ENCODE results near the gene GOLT1B.
"Not testable (repeated sequence)": the region's sequence is repeated elsewhere in the genome, so short reads cannot be mapped to it uniquely, and the experiment has no call there.

Gene GOLT1B, protein sequence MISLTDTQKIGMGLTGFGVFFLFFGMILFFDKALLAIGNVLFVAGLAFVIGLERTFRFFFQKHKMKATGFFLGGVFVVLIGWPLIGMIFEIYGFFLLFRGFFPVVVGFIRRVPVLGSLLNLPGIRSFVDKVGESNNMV

DNA sequence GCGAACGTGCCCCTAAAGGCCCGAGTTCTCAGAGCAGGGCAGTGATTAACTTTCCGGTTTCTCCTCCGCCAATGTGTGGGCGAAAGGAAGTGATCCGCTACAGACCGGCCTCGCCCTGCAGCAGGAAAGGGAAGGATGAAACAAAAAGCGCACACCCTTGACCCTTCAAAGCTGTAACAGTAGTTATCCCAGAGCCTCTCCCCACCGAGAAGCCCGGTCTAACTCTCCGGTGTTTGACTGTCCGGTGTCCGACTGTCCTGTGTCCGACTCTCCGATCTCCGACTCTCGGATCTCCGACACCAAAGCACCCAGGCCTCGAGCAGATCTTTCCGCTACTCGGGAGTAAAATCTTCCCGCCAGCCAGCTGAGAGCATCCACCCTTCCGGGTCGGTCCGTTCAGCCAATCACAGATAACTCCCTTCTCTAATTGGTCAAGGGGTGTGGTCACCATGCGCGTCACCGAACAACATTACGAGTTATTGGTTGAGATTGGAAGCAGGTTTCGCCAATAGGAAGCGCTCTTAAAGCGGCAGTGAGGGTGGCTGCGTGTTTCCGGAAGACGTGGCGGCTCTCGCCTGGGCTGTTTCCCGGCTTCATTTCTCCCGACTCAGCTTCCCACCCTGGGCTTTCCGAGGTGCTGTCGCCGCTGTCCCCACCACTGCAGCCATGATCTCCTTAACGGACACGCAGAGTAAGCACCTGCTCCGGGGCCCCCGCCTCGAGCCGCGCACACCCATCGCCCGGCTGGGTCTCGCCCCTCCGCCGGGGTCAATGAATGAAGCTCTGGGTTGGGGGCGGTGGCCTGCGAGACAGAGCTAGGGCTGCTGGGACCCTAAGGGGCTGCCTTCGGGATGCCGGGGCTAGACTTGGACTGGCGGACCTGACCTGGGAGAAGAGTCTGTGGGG, at the start of gene GOLT1B, which contains the start of gene RECQL:
Gene GOLT1B (plus strand): TSS at position 532 of the 906 bp plus-strand sequence. CDS start 135 bp downstream, at position 667.
Gene RECQL (minus strand): TSS at position 378 of the 906 bp plus-strand sequence. CDS start 2,065 bp downstream, outside the sequence.
- peak; percentile 80 for DNase-seq

DNA sequence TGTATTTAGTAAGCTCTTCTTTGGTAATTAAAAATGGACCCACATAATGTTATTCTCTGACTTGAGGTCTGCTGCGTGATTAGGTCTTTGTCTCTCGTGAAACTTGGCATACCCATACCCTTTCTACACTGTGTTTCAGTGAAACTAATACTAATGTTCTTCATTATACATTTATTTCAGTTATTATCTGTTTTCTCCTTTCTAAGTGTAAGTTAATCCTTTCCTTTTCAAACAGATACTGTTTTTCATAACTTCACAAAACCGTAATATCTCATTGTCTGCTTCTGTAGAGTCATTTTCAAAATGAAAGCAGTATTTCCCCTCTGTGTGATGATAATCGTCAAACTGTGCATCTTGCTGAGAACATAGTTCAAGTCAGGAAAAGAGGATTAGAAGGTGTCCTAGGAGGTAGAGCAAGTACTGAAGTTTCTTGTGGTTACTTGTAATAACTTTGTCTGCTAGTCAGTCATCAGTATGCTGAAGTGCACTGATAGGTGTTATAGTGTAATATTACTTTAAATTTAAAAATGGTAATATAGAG, 48.2 kb upstream of the GOLT1B start:
- DNase-seq, result no peak

DNA sequence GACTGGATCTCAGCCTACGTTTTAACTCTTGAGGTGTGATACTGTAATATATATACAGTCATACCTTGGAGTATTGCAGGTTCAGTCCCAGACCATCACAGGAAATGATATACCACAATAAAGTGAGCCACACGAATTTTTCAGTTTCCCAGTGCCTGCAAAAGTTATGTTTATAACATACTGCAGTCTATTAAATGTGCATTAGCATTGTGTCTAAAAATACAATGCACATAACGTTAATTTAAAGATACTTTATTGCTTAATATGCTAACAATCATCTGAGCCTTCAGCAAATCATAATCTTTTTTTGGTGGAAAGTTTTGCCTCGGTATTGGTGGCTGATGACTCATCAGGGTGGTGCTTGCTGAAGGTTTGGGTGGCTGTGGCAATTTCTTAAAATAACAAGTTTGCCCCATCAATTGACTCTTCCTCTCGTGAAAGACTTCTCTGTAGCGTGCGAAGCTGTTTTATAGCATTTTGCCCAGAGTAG, 45.3 kb upstream of the GOLT1B start:
- DNase-seq, result no peak

DNA sequence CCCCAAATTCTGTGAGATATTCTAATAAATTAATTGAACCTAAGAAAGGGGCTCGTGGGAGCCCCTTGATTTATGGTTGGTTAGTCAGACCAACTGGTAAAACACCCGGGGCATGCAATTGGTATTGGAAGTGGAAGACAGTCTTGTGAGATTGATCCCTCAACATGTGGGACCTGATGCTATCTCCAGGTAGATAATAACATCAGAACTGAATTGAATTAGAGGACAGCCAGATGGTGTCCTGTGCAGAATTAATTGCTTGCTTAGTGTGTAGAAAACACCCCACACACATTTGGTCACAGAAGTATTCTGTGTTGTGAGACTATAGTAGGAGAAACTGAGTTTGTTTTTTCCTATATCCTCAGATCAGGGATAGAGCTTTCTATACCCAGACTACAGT, 42.1 kb upstream of the GOLT1B start:
- no peak for DNase-seq

- DNase-seq, result not testable (repeated sequence)
These were observed 34.3 kb upstream of the GOLT1B start for GRCh38 chr12:21467334-21467733.

- DNase-seq, result no peak
These were observed 30.3 kb upstream of the GOLT1B start for GRCh38 chr12:21471294-21471693.

DNA sequence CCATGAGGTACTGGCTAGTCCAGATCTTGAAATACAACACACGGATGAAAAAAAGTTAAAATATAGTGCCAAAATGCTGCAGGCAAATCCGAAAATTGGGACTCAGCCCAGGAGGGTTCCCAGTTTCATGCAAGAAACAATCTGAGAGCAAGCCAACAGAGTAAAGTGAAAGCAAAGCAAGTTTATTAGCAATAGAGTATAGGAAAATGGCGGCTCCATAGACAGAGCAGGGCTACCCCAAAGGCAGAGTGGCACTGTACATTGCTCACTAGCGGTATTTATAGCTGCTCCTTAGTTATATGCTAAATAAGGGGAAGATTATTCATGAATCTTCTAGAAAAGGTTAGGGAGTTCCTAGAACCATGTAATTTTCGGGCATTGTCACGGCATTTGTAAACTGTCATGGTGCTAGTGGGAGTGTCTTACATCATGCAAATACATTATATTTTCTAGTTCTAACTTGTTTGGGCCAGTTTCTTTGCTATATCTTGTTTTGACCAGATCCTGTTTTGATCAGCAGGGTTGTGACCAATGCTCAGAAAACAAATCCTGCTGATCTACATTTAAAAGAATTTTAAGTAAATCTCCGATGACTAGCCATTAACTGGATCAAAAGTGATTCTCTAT, 29.3 kb upstream of the GOLT1B start:
- no peak for DNase-seq

GRCh38 chr12:21475552-21475951, 26.0 kb upstream of the GOLT1B start:
- no peak for DNase-seq

DNA sequence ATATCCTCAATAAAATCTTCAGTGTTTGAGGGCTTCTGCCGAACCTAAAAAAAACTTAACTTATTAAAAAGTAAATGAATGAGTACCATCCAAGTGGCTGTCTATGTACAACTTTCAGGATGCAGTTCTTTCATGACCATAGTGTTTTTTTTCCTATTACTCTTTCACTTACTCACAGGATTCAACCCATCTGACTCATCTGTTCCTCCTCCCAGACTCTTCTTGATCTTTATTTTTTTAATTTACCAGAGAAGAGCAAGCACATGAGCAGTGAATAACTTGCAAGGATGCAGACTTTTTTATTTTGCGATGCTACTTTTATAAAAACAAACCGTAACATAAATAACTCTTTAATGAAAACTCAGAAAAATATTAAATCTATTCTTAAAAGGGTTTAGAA, 24.6 kb upstream of the GOLT1B start:
- DNase-seq, result no peak

GRCh38 chr12:21478756-21479455, 22.7 kb upstream of the GOLT1B start:
- peak; percentile 2 for DNase-seq

DNA sequence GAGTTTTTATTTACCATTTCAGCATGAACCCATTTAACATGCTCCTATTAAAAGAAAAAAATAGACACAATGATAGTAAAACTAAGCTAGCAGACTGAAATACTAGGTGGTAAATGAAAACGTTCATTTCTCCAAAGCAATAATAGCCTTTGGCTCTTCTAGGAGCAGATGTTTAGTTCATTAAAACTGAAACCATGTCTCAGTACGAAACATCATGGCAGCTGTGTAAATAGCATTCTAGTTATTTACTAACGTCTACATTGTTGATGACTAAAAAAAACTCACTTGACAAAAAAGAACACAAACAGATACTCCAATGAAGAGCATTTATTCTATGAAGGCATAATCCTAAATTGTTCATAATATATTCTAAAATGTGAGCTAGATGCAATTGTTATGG, 18.1 kb upstream of the GOLT1B start:
- DNase-seq, result no peak

GRCh38 chr12:21485998-21486397, 15.6 kb upstream of the GOLT1B start:
- no peak for DNase-seq

DNA sequence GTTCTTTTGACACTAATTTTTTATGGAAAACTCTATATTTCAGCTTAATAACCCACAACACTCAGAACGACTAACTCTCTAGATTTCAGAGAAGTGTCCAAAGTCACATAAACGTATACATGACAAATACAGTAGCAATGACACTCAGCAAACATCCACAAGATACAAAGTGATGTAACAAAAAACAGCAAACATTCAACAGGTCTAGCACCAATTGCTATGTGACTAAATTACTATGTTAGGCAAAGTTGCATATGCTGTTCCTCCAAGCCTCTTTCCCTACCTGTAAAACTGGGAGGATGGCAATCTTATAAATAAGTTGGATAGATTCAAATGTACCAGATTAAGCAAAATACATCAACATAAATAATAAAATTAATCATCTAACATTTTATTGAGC, 1.8 kb upstream of the GOLT1B start:
- no peak for DNase-seq

DNA sequence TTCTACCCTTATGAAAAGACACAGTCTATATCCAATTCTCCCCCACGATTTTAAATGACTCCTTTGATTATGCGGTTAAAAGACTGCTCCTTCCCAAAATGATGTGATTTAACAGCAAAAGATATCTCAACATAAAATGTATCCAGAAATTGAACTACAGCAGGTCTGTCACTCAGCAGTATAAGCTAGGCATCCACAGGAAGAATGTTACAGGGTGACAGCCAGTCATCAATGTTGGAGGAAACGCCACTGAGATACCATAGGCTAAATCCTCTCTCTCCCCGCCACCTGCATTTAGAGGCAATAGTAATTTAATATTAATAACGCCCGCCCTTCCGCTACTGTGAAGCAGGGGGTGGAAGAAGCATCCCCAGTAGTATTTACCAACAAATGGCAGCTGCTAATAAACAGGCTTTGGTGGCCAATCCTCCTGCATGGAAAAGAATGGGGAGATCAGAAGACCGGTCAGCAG, 767 bp upstream of the GOLT1B start:
- DNase-seq, result no peak

GRCh38 chr12:21502164-21502496, 541 bp downstream of the GOLT1B start:
- DNase-seq, result no peak

GRCh38 chr12:21502872-21503271, 1.3 kb downstream of the GOLT1B start:
- DNase-seq, result no peak

GRCh38 chr12:21505888-21506287, 4.3 kb downstream of the GOLT1B start:
- no peak for DNase-seq

DNA sequence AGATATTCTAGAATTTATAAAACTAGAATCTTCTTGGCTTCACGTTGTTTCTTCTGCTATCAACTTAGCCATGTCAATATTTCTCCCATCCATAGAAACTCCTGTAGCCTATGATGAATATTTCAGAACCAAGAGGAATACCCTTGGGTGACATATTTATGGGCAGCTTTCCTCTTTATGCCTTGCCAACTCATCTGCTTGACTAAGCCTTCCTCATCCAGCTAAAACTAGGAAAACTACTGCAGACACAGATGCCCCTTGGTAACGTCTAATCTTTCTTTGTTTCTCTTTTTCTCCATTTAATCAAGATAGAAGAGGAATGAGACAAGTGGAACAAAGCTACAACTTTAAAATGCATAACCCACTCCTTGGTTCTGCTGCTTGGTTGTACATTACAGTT, 6.3 kb downstream of the GOLT1B start:
- no peak for DNase-seq

DNA sequence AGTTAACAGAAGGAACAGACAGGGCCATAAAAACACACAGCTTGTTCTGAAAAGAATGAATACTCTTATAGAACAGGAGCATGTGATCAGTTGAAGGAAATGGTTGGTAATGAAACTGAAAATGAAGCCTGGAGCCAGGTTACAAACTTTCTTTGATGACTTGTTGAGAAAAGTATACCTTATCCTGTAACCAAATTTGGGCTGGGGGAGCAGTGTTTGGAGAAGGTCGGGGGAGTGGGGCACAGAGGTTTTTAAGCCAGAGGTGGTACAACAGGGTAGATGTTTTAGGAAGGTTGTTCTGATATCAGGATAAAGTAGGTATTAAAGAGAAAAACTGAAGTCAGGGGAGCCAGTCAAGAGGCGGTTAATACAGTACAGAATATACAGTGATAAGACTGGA, 8.2 kb downstream of the GOLT1B start:
- no peak for DNase-seq

DNA sequence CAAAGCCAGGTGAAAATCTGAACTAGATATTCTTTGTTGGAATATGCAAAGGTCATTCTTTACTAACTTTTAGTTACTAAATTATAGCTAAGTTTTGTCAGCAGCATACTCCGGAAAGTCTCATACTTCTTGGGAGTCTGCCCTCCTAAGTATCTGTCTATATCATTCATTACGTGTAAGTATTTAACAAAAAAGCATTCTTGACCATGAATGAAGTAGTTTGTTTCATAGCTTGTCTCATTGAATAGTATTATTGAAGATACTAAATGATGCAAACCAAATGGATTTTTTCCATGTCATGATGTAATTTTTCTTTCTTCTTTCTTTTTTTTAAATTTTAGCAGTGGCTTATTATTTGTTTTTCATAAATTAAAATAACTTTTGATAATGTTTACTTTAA, 14.7 kb downstream of the GOLT1B start:
- no peak for DNase-seq

DNA sequence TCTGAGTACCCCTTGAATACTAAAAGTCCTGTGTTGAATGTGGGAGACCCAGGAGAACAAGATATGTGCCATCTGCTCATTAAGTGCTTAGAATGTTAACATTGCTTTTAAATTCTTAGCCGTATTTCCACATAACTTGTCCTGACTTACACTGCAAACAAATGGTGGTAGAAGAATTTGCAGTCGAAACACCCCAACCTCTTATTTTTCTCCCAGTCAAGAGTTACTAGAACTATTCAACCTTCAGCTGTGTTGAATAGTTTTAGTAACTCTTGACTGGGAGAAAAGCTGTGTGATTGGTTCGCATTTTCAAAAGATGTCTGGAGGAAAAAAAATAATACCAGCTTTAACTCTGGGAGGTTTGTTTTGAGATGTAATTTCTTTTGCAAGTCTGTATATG, 16.9 kb downstream of the GOLT1B start:
- no peak for DNase-seq

DNA sequence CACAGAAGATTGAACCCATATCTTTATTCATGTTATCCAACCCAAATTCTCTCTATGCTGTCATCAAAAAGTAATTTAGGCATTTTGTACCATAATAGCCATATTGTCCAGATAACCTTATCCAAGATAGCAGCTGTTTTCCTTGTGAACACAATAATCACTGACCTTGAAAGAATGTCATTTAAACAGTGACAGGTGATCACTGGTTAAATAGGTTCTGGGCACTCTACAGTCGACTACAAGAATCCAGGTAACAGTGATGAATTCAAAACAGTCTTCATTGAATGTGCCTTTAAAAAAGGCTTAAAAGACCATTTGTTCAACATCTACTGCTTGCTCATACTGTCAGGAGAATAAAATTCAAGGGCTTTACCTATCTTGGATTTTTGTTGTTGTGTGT, 20.0 kb downstream of the GOLT1B start:
- no peak for DNase-seq

DNA sequence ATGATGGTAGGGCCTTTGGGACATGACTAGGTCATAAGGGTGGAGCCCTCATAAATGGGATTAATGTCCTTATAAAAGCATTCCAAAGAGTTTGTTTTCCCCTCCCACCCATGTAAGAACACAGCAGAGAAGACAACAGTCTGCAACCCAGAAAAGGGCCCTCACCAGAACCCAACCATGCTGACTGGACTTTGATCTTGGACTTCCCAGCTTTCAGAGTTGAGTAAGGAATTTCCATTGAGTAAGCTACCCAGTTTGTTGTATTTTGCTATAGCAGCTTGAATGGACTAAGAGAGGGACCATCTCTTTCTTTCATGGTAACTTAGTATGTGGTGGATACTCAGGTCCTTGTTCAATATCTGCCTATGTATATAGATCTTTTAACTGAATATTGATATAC, 21.6 kb downstream of the GOLT1B start:
- no peak for DNase-seq
